Neuronal stem cell (in vitro differentiated cells): ENCODE results near the gene CAMTA1.

Experiments used
- DNase-seq: peaks from one replicate; pipeline ENCODE4 v3.0.0-alpha.2; 2013; ENCODE audit warnings: low spot score
- H2AFZ ChIP-seq: one replicate; pipeline ENCODE4 v1.6.1; 2013; ENCODE audit warnings: mild to moderate bottlenecking, low read length, inconsistent platforms
- H2AK5ac ChIP-seq: 2 replicates; pipeline ENCODE4 v1.6.1; 2013; ENCODE audit warnings: low read depth, mild to moderate bottlenecking, inconsistent platforms, low read length, moderate library complexity, mixed read lengths
- H2BK120ac ChIP-seq: 2 replicates; pipeline ENCODE4 v1.6.1; 2013; ENCODE audit warnings: low read depth, mild to moderate bottlenecking, inconsistent platforms, low read length, moderate library complexity, mixed read lengths
- H2BK12ac ChIP-seq: one replicate; pipeline ENCODE4 v1.6.1; 2013; ENCODE audit warnings: low read length, inconsistent platforms
- H2BK15ac ChIP-seq: 2 replicates; pipeline ENCODE4 v1.6.1; 2013; ENCODE audit warnings: mild to moderate bottlenecking, low read length, inconsistent platforms, mixed read lengths
- H2BK5ac ChIP-seq: one replicate; pipeline ENCODE4 v1.6.1; 2013; ENCODE audit warnings: inconsistent platforms, mild to moderate bottlenecking, low read length, moderate library complexity
- H3K14ac ChIP-seq: one replicate; pipeline ENCODE4 v1.6.1; 2013; ENCODE audit warnings: low read length, inconsistent platforms
- H3K18ac ChIP-seq: 2 replicates; pipeline ENCODE4 v1.6.1; 2013; ENCODE audit warnings: low read length, inconsistent platforms
- H3K23ac ChIP-seq: 2 replicates; pipeline ENCODE4 v1.6.1; 2013; ENCODE audit warnings: low read depth, mild to moderate bottlenecking, mixed read lengths, low read length, inconsistent platforms; ENCODE audit not compliant: poor library complexity
- H3K27ac ChIP-seq: replicated peaks from 3 replicates; pipeline ENCODE4 v1.5.1; 2013; ENCODE audit warnings: low read length, inconsistent platforms
- H3K27me3 ChIP-seq, 3 experiments: 2 replicates each; pipeline ENCODE4 v1.6.1; 2013; ENCODE audit warnings: low read length in 3 of 3, mild to moderate bottlenecking in 2 of 3, inconsistent platforms in 1 of 3, low read depth in 1 of 3, mixed read lengths in 1 of 3, moderate library complexity in 1 of 3; ENCODE audit not compliant: control insufficient read depth in 3 of 3, insufficient read depth in 3 of 3
- H3K36me3 ChIP-seq, 2 donors: replicated peaks in 1 of 2; 2 replicates each; pipeline ENCODE4 v1.6.1; 2013; ENCODE audit warnings: low read length in 2 of 2; ENCODE audit not compliant: control insufficient read depth in 2 of 2, insufficient read depth in 2 of 2
- H3K4ac ChIP-seq: 2 replicates; pipeline ENCODE4 v1.6.1; 2013; ENCODE audit warnings: inconsistent platforms, mild to moderate bottlenecking, low read length, moderate library complexity
- H3K4me1 ChIP-seq, 2 donors: 1 replicate in 1 of 2; 2 replicates in 1 of 2; pipeline ENCODE4 v1.6.1; 2013; ENCODE audit warnings: low read length in 2 of 2, low read depth in 1 of 2; ENCODE audit not compliant: control insufficient read depth in 2 of 2, insufficient read depth in 1 of 2
- H3K4me2 ChIP-seq: one replicate; pipeline ENCODE4 v1.6.1; 2013; ENCODE audit warnings: mild to moderate bottlenecking, low read length, inconsistent platforms; ENCODE audit not compliant: insufficient read depth, poor library complexity, severe bottlenecking
- H3K4me3 ChIP-seq, 2 donors: 2 replicates each; pipeline ENCODE4 v1.5.1; 2013; ENCODE audit warnings: low read length in 2 of 2, mild to moderate bottlenecking in 2 of 2, inconsistent platforms in 1 of 2, moderate library complexity in 1 of 2
- H3K79me1 ChIP-seq: one replicate; pipeline ENCODE4 v1.6.1; 2013; ENCODE audit warnings: low read depth, mild to moderate bottlenecking, inconsistent platforms, low read length, moderate library complexity
- H3K9ac ChIP-seq: one replicate; pipeline ENCODE4 v1.6.1; 2013; ENCODE audit warnings: mild to moderate bottlenecking, low read depth, low read length, inconsistent platforms; ENCODE audit not compliant: poor library complexity
- H3K9me3 ChIP-seq, 2 donors: replicated peaks in 1 of 2; 2 replicates each; pipeline versions ENCODE3 to v1.6.1; 2013; ENCODE audit warnings: low read length in 2 of 2, mild to moderate bottlenecking in 2 of 2, inconsistent platforms in 1 of 2, low read depth in 1 of 2, mixed read lengths in 1 of 2, moderate library complexity in 1 of 2; ENCODE audit not compliant: control insufficient read depth in 2 of 2, insufficient read depth in 1 of 2
- H4K8ac ChIP-seq: one replicate; pipeline ENCODE4 v1.6.1; 2013; ENCODE audit warnings: low read depth, mild to moderate bottlenecking, inconsistent platforms, low read length, moderate library complexity
- H4K91ac ChIP-seq: one replicate; pipeline ENCODE4 v1.6.1; 2013; ENCODE audit warnings: low read length, low read depth, mild to moderate bottlenecking, inconsistent platforms; ENCODE audit not compliant: poor library complexity
- WGBS, 2 donors: extraction: QIAGEN DNeasy Blood & Tissue Kit; methylation state at CpG; one replicate each; pipeline ENCODE4 v1.1.7; 2013; ENCODE audit warnings: missing lambda C conversion rate in 2 of 2, mixed read lengths in 1 of 2; ENCODE audit not compliant: insufficient read length in 2 of 2, insufficient replicate concordance in 1 of 2; ENCODE audit errors: extremely low coverage in 2 of 2; 5-methylcytosine and 5-hydroxymethylcytosine counted together

Gene CAMTA1

DNA sequence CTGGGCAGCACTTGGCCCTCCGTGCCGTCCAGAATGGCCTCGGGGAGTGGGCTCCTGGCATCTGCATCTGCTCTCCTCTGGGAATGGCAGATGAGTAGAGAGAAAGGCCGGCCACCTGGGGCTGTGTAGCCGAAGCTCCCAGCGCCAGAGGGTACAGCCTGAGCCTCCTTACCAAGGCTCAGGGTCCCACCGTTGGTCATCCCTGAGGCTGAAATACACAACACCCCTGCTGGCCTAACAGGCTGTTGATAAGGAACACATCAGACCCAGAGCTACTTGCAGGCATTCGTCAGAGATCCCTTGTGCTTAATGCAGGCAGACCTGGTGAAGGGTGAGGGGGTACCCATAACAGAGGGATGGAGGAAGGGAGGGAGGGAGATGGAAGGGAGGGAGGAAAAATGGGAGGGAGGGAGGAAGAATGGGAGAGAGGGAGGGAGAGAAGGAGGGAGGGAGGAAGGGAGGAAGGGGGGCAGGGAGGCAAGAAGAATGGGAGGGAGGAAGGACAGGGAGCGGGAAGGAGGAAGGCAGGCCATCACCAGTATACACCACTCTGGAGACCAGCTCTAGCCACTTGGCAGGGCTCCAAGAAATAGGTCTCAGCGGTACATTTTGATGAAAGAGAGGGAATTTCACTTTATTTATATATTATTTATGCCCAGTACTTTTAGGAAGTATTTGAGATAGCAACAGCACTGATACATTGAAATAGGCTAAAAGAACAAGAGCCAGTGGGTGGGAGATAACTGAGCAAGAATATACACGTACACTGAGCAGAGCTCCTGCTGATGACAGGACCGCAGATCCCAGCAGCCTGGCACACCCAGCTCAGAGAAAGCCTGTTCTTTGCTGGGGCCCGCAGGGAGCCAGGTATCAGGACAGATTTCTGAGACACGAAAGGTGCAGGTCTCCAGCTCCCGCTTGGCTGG, 670.8 kb downstream of the CAMTA1 start:
- Histone ChIP-seq H2BK5ac (no peak overlapping the region), H2AK5ac (peak overlapping the region; percentile 44), H4K91ac (no peak overlapping the region), H3K4me2 (no peak overlapping the region), H3K14ac (no peak overlapping the region), H2BK12ac (peak overlapping the region; percentile 31), H3K79me1 (no peaks in the 10 kb centered on the region), H3K27ac (no peak overlapping the region), H3K4ac (no peak overlapping the region), H3K4me3 (no peak overlapping the region), H3K23ac (peak overlapping the region; percentile 25), H3K9me3 (no peaks in the 10 kb centered on the region), H3K18ac (peak overlapping the region; percentile 84), H3K9ac (no peak overlapping the region), H3K36me3 (no peaks in the 10 kb centered on the region), H4K8ac (peak overlapping the region; percentile 52), H2BK15ac (peak overlapping the region; percentile 83), H2BK120ac (no peak overlapping the region), H3K4me1 (peaks cover 0 to 7% of the 10 kb centered on the region in 2 donors), H2AFZ (no peak overlapping the region), H3K27me3 (peaks cover 0 to 57% (median 0%) of the 10 kb centered on the region in 3 experiments)
- WGBS, 2 donors, result no CpG with 5 or more reads among the region's 15 CpGs
- no peak for DNase-seq

DNA sequence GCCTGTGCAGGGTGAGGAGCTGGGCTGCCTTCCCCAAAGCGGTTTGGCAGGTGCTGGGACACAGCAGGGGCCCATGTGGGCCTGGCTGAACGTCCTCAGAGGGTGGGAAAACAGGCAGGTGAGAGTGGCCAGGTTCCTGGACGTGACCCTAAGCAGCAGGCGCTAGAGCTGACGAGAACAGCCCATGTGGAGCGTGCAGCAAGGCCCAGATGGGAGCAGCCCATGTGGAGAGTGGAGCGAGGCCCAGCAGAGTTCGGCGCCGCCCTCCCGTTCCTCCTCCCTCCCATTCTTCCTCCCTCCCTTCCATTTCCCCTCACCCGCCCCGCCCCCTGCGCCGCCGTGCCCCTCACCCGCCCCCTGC, 671.4 kb downstream of the CAMTA1 start:
- Histone ChIP-seq H3K18ac (peak overlapping the region; percentile 84), H4K91ac (no peak overlapping the region), H3K23ac (no peak overlapping the region), H3K4me2 (no peak overlapping the region), H3K4me1 (peaks cover 0 to 7% of the 10 kb centered on the region in 2 donors), H2BK120ac (no peak overlapping the region), H3K4ac (no peak overlapping the region), H3K9ac (no peak overlapping the region), H2BK12ac (no peak overlapping the region), H3K79me1 (no peaks in the 10 kb centered on the region), H3K4me3 (no peak overlapping the region), H3K36me3 (no peaks in the 10 kb centered on the region), H3K14ac (no peak overlapping the region), H3K27me3 (peaks cover 0 to 51% (median 0%) of the 10 kb centered on the region in 3 experiments), H4K8ac (peak overlapping the region; percentile 52), H3K9me3 (no peaks in the 10 kb centered on the region), H3K27ac (no peak overlapping the region), H2AFZ (no peak overlapping the region), H2BK15ac (peak overlapping the region; percentile 83), H2AK5ac (peak overlapping the region; percentile 41), H2BK5ac (no peak overlapping the region)
- no CpG with 5 or more reads among the region's 17 CpGs for WGBS, 2 donors
- no peak for DNase-seq

DNA sequence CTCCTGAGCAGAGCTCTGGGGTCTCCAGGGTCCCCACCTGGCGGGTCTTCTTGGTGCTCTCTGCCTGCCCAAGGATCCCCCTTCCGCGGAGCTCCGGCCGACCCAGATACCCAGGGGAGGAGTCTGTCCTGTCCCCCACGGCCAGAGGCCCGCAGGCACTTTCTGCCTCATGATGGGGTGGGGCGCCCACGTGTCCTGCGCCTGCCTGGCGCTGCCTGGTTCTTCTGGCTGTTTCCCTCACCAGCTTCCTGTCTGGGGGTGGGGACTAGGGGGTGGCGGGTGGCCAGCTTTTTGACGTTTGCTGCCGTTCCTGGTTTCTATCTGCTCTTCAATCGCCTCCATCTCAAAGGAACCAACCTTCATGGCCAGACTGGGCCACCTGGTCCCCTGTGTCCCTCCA, 672.6 kb downstream of the CAMTA1 start:
- Histone ChIP-seq H4K91ac (no peak overlapping the region), H2BK120ac (no peak overlapping the region), H3K27ac (no peak overlapping the region), H4K8ac (no peak overlapping the region), H2BK12ac (no peak overlapping the region), H3K14ac (no peak overlapping the region), H2BK15ac (no peak overlapping the region), H3K4me3 (no peak overlapping the region), H3K23ac (no peak overlapping the region), H3K9me3 (no peaks in the 10 kb centered on the region), H3K4me1 (peaks cover 0 to 4% of the 10 kb centered on the region in 2 donors), H3K18ac (no peak overlapping the region), H3K4ac (no peak overlapping the region), H2AK5ac (peak overlapping the region; percentile 76), H2BK5ac (no peak overlapping the region), H3K9ac (no peak overlapping the region), H3K79me1 (no peaks in the 10 kb centered on the region), H2AFZ (no peak overlapping the region), H3K4me2 (no peak overlapping the region), H3K36me3 (no peaks in the 10 kb centered on the region), H3K27me3 (peaks cover 0 to 45% (median 0%) of the 10 kb centered on the region in 3 experiments)
- WGBS, 2 donors, result no CpG with 5 or more reads among the region's 15 CpGs
- no peak for DNase-seq

DNA sequence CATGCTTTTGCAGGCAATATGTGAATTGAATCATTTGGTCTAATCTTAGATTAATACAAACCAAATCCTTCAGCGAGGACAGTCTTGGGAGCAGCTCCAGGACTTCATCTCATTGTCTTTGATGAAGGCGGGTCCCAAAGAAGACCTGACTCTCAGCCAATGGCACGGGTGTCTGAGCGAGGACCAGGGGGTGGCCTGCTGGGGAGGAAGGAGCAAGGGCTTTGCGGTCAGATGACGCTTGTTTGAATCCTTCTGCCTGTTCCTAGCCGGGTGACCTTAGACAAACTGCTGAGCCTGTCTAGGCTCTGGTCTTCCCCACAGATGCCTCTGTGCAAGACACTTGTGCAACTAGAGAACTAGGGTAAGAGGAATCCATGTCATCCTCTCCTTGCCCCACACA, 673.7 kb downstream of the CAMTA1 start:
- peaks cover 0 to 37% (median 0%) of the 10 kb centered on the region in 3 experiments for H3K27me3 ChIP-seq
- H3K4me1 ChIP-seq, result peaks cover 0 to 4% of the 10 kb centered on the region in 2 donors
- no peak overlapping the region for H3K14ac ChIP-seq
- H4K91ac ChIP-seq, result no peak overlapping the region
- H3K23ac ChIP-seq, result peak overlapping the region; percentile 28
- H2BK15ac ChIP-seq, result no peak overlapping the region
- WGBS, 2 donors, result no CpG with 5 or more reads among the region's 7 CpGs
- H3K4ac ChIP-seq, result no peak overlapping the region
- H2BK5ac ChIP-seq, result no peak overlapping the region
- no peak overlapping the region for H3K9ac ChIP-seq
- no peaks in the 10 kb centered on the region for H3K36me3 ChIP-seq
- H3K18ac ChIP-seq, result peak overlapping the region; percentile 35
- H3K4me3 ChIP-seq, result no peak overlapping the region
- no peak overlapping the region for H2AFZ ChIP-seq
- H4K8ac ChIP-seq, result no peak overlapping the region
- H3K4me2 ChIP-seq, result no peak overlapping the region
- H2BK12ac ChIP-seq, result no peak overlapping the region
- no peaks in the 10 kb centered on the region for H3K79me1 ChIP-seq
- H2BK120ac ChIP-seq, result no peak overlapping the region
- H2AK5ac ChIP-seq, result no peak overlapping the region
- DNase-seq, result no peak
- H3K9me3 ChIP-seq, result no peaks in the 10 kb centered on the region
- H3K27ac ChIP-seq, result no peak overlapping the region
